DND-41 (cell line): ENCODE results near the gene KANSL1.

Source experiments
- ATAC-seq: fragments of 200-7000 bp; cut with Tn5 transposase; 3 replicates; pipeline ENCODE4 v1.9.1; 2021; ENCODE audit warnings: low read depth; ENCODE audit not compliant: insufficient read depth
- DNase-seq: peaks from one replicate; pipeline ENCODE4 v3.0.0-alpha.2; 2020
- H2AFZ ChIP-seq: 2 replicates; pipeline ENCODE4 v1.6.0; 2012; ENCODE audit warnings: low read depth, low read length
- H3K27ac ChIP-seq: 2 replicates; pipeline ENCODE4 v1.5.1; 2012; ENCODE audit warnings: low read length, inconsistent platforms
- H3K27me3 ChIP-seq: fragments of 200-600 bp; sonication (generic); 2 replicates; pipeline ENCODE4 v1.6.0; 2012; ENCODE audit warnings: low read length, mild to moderate bottlenecking, inconsistent platforms; ENCODE audit not compliant: insufficient read depth, poor library complexity
- H3K36me3 ChIP-seq: 2 replicates; pipeline ENCODE4 v1.5.1; 2012; ENCODE audit warnings: low read length, inconsistent platforms; ENCODE audit not compliant: insufficient read depth
- H3K4me1 ChIP-seq: 2 replicates; pipeline ENCODE4 v1.5.1; 2012; ENCODE audit warnings: mild to moderate bottlenecking, low read length; ENCODE audit not compliant: insufficient read depth
- H3K4me2 ChIP-seq: 2 replicates; pipeline ENCODE4 v1.6.0; 2012; ENCODE audit warnings: mild to moderate bottlenecking, moderate library complexity, low read length, inconsistent platforms; ENCODE audit not compliant: insufficient read depth
- H3K4me3 ChIP-seq, 2 experiments: fragments of 200-600 bp in 1 of 2; shearing (Covaris generic) in 1 of 2; 2 replicates each; pipeline ENCODE4 v1.5.1; 2012 to 2016; ENCODE audit warnings: inconsistent platforms in 2 of 2, low read length in 2 of 2, mild to moderate bottlenecking in 2 of 2, low read depth in 1 of 2, moderate library complexity in 1 of 2
- H3K79me2 ChIP-seq: 2 replicates; pipeline ENCODE4 v1.6.0; 2012; ENCODE audit warnings: low read length, inconsistent platforms; ENCODE audit not compliant: insufficient read depth
- H3K9ac ChIP-seq: 2 replicates; pipeline ENCODE4 v1.6.0; 2012; ENCODE audit warnings: low read depth, mild to moderate bottlenecking, inconsistent platforms, low read length, moderate library complexity
- H3K9me3 ChIP-seq: 2 replicates; pipeline ENCODE4 v1.5.1; 2012; ENCODE audit warnings: low read length, moderate library complexity, mild to moderate bottlenecking, inconsistent platforms; ENCODE audit not compliant: insufficient read depth, severe bottlenecking
- H4K20me1 ChIP-seq: 2 replicates; pipeline ENCODE4 v1.6.0; 2012; ENCODE audit warnings: low read length; ENCODE audit not compliant: insufficient read depth
- EZH2 ChIP-seq: IDR thresholded peaks from 3 replicates; pipeline ENCODE4 v1.6.1; 2012; ENCODE audit warnings: borderline replicate concordance, low read depth, mild to moderate bottlenecking, moderate library complexity, low read length, inconsistent platforms; ENCODE audit not compliant: severe bottlenecking
- TF ChIP-seq, protein P1 (sequence below): IDR thresholded peaks from 2 replicates; pipeline ENCODE4 v1.5.1; 2012; ENCODE audit warnings: borderline replicate concordance, low read length, moderate library complexity, mild to moderate bottlenecking; ENCODE audit not compliant: poor library complexity, severe bottlenecking; ENCODE audit errors: extremely low read depth

The KANSL1 gene

DNA sequence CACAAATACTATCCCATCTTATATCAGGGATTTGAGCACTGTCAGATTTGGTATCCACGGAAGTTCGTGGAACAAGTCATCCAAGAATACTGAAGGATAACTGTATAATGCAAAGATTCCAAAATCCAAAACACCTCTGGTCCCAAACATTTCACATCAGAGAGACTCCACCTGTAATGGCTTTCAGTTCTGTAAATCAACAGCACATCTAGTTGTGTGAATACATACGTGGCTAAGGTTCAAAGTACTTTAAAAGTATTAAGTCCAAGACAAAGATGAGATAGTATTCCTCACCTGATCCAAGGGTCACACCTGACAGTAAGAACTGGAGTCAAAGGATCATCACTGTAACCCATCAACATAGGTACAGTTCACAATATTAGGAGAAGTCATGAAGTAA, 54.8 kb downstream of the KANSL1 start:
- TF ChIP-seq, protein P1, sequence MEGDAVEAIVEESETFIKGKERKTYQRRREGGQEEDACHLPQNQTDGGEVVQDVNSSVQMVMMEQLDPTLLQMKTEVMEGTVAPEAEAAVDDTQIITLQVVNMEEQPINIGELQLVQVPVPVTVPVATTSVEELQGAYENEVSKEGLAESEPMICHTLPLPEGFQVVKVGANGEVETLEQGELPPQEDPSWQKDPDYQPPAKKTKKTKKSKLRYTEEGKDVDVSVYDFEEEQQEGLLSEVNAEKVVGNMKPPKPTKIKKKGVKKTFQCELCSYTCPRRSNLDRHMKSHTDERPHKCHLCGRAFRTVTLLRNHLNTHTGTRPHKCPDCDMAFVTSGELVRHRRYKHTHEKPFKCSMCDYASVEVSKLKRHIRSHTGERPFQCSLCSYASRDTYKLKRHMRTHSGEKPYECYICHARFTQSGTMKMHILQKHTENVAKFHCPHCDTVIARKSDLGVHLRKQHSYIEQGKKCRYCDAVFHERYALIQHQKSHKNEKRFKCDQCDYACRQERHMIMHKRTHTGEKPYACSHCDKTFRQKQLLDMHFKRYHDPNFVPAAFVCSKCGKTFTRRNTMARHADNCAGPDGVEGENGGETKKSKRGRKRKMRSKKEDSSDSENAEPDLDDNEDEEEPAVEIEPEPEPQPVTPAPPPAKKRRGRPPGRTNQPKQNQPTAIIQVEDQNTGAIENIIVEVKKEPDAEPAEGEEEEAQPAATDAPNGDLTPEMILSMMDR: no peak
- TF ChIP-seq EZH2: no peak
- DNase-seq (no peak), ATAC-seq (no peak)
- H2AFZ ChIP-seq: no peak overlapping the region
- no peaks in the 10 kb centered on the region for H3K27me3 ChIP-seq
- peaks cover 96% of the 10 kb centered on the region for H4K20me1 ChIP-seq
- H3K4me2 ChIP-seq: no peak overlapping the region
- H3K36me3 ChIP-seq: peaks cover 7% of the 10 kb centered on the region; the same call in 1 of the 2 replicates
- no peak overlapping the region for H3K27ac ChIP-seq
- H3K9me3 ChIP-seq: no peaks in the 10 kb centered on the region
- H3K79me2 ChIP-seq: peaks cover 100% of the 10 kb centered on the region
- H3K4me1 ChIP-seq: no peaks in the 10 kb centered on the region
- no peak overlapping the region for H3K9ac ChIP-seq
- no peak overlapping the region for H3K4me3 ChIP-seq

GRCh38 chr17:46136820-46137219, 56.4 kb downstream of the KANSL1 start:
- no peak for TF ChIP-seq EZH2
- TF ChIP-seq, protein P1: no peak
- H3K79me2 ChIP-seq: peaks cover 100% of the 10 kb centered on the region
- H3K27ac ChIP-seq: no peak overlapping the region
- peaks cover 17% of the 10 kb centered on the region; the same call in 1 of the 2 replicates for H3K36me3 ChIP-seq
- H3K4me2 ChIP-seq: no peak overlapping the region
- ATAC-seq (no peak), DNase-seq (no peak)
- no peaks in the 10 kb centered on the region for H3K27me3 ChIP-seq
- no peak overlapping the region for H3K9ac ChIP-seq
- no peak overlapping the region for H2AFZ ChIP-seq
- no peak overlapping the region for H3K4me3 ChIP-seq
- H3K4me1 ChIP-seq: no peaks in the 10 kb centered on the region
- peaks cover 98% of the 10 kb centered on the region for H4K20me1 ChIP-seq
- H3K9me3 ChIP-seq: no peaks in the 10 kb centered on the region

GRCh38 chr17:46135879-46136563, 57.2 kb downstream of the KANSL1 start:
- Histone ChIP-seq H3K79me2 (peaks cover 100% of the 10 kb centered on the region), H3K9ac (no peak overlapping the region), H3K9me3 (no peaks in the 10 kb centered on the region), H4K20me1 (peaks cover 98% of the 10 kb centered on the region), H3K4me3 (no peak overlapping the region), H3K27me3 (no peaks in the 10 kb centered on the region), H3K36me3 (peaks cover 17% of the 10 kb centered on the region; the same call in 1 of the 2 replicates), H3K4me1 (no peaks in the 10 kb centered on the region), H3K4me2 (no peak overlapping the region), H2AFZ (no peak overlapping the region), H3K27ac (no peak overlapping the region)
- TF ChIP-seq EZH2: no peak
- TF ChIP-seq, protein P1: no peak
- ATAC-seq (no peak), DNase-seq (no peak)
